GM12875 (cell line): ENCODE results near the gene WIPF2.

Experiments used
- H3K4me3 ChIP-seq: one replicate; pipeline ENCODE4 v1.5.1; 2011; ENCODE audit warnings: low read depth, low read length, control low read depth
- CTCF ChIP-seq: IDR thresholded peaks from 2 replicates; pipeline ENCODE4 v1.5.1; 2011; ENCODE audit warnings: low read depth, mild to moderate bottlenecking, control low read depth, inconsistent platforms, low read length, moderate library complexity, borderline replicate concordance; ENCODE audit not compliant: insufficient read depth

The WIPF2 gene

GRCh38 chr17:40287494-40288369 is 68.6 kb downstream of the WIPF2 start, which contains the start of gene CDC6:
CDC6 (plus strand) TSS chr17:40287879; CDS start chr17:40289421, 1,542 bp downstream.
- TF ChIP-seq CTCF = no peak
- peak within 1 kb of the TSS; percentile 79 for H3K4me3 ChIP-seq

- peak; percentile 35; the same call in 1 of the 2 replicates for TF ChIP-seq CTCF
- H3K4me3 ChIP-seq = no peak overlapping the region
These were observed 71.7 kb downstream of the WIPF2 start for GRCh38 chr17:40290629-40291280.

- H3K4me3 ChIP-seq = no peak overlapping the region
- no peak for TF ChIP-seq CTCF
These were observed 72.2 kb downstream of the WIPF2 start for GRCh38 chr17:40291281-40291664.

- H3K4me3 ChIP-seq = no peak overlapping the region
- TF ChIP-seq CTCF = no peak
These were observed 74.3 kb downstream of the WIPF2 start for GRCh38 chr17:40293363-40293762.

GRCh38 chr17:40295488-40296436 is 76.7 kb downstream of the WIPF2 start:
- TF ChIP-seq CTCF = no peak
- H3K4me3 ChIP-seq = no peak overlapping the region

GRCh38 chr17:40297511-40297910 is 78.4 kb downstream of the WIPF2 start:
- H3K4me3 ChIP-seq = no peak overlapping the region
- TF ChIP-seq CTCF = no peak
